Measurements from ENCODE around the gene LCN10. TPM values are rescaled to one million over a fixed set of nuclear protein-coding genes. Genes with fewer than 3 reads are reported as not detected.

Gene LCN10
- total and polyA plus RNA-seq, 2 of the 13 experiments (the other 11 are each of a cell fraction or from before 2014, with no cell fraction given), result 0.53 to 0.61 TPM

DNA sequence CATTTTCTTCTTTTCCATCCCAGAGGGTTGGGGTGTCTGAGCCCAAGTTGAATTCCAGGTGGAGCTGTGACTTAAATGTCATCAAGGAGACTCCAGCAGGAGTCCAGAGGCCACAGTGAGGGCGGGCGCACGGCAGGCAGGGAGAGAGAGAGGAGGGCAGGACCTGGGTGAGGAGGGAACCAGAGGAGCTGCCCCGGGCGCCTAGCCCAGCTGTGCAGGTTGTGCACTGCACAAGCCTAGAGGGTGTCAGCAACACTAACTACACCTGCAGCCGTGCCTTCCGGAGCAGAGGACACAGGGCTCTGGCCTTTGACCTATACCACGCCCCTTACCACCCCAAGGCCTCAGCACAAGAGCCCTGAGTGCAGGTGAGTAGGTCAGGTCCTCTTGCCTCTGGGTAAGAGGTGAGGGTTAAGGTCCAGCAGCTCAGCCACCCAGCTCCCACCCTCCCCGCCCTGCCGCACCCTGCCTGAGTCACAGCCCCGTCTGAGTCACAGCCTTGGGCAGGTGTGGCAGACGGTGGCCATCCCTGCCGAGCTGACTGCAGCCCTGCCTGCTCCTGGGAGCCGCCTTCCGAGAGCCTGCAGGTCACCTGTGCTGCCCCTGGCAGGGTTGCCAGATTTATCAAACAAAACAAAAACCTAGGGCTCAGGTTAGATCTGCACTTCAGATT, 49.1 kb downstream of the LCN10 start (continued):
- TF ChIP-seq, protein P1, sequence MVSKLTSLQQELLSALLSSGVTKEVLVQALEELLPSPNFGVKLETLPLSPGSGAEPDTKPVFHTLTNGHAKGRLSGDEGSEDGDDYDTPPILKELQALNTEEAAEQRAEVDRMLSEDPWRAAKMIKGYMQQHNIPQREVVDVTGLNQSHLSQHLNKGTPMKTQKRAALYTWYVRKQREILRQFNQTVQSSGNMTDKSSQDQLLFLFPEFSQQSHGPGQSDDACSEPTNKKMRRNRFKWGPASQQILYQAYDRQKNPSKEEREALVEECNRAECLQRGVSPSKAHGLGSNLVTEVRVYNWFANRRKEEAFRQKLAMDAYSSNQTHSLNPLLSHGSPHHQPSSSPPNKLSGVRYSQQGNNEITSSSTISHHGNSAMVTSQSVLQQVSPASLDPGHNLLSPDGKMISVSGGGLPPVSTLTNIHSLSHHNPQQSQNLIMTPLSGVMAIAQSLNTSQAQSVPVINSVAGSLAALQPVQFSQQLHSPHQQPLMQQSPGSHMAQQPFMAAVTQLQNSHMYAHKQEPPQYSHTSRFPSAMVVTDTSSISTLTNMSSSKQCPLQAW (CRISPR knock-in tag; IDR thresholded peaks at IDR 0.05), result peak; percentile 75
- no peak for TF ChIP-seq TAF1 (CRISPR knock-in tag; IDR thresholded peaks at IDR 0.05)
- no peak for TF ChIP-seq XBP1 (CRISPR knock-in tag; IDR thresholded peaks at IDR 0.05)
- TF ChIP-seq, protein P2, sequence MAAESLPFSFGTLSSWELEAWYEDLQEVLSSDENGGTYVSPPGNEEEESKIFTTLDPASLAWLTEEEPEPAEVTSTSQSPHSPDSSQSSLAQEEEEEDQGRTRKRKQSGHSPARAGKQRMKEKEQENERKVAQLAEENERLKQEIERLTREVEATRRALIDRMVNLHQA (CRISPR knock-in tag; IDR thresholded peaks at IDR 0.05), result no peak
- TF ChIP-seq, protein P3, sequence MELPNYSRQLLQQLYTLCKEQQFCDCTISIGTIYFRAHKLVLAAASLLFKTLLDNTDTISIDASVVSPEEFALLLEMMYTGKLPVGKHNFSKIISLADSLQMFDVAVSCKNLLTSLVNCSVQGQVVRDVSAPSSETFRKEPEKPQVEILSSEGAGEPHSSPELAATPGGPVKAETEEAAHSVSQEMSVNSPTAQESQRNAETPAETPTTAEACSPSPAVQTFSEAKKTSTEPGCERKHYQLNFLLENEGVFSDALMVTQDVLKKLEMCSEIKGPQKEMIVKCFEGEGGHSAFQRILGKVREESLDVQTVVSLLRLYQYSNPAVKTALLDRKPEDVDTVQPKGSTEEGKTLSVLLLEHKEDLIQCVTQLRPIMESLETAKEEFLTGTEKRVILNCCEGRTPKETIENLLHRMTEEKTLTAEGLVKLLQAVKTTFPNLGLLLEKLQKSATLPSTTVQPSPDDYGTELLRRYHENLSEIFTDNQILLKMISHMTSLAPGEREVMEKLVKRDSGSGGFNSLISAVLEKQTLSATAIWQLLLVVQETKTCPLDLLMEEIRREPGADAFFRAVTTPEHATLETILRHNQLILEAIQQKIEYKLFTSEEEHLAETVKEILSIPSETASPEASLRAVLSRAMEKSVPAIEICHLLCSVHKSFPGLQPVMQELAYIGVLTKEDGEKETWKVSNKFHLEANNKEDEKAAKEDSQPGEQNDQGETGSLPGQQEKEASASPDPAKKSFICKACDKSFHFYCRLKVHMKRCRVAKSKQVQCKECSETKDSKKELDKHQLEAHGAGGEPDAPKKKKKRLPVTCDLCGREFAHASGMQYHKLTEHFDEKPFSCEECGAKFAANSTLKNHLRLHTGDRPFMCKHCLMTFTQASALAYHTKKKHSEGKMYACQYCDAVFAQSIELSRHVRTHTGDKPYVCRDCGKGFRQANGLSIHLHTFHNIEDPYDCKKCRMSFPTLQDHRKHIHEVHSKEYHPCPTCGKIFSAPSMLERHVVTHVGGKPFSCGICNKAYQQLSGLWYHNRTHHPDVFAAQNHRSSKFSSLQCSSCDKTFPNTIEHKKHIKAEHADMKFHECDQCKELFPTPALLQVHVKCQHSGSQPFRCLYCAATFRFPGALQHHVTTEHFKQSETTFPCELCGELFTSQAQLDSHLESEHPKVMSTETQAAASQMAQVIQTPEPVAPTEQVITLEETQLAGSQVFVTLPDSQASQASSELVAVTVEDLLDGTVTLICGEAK (IDR thresholded peaks at IDR 0.05), result no peak
- TF ChIP-seq, protein P3 (CRISPR knock-in tag; IDR thresholded peaks at IDR 0.05), result no peak; the same call in none of the 2 replicates
- TF ChIP-seq ZNF530 (CRISPR knock-in tag; IDR thresholded peaks at IDR 0.05; ENCODE audit: low read depth), result no peak
- TF ChIP-seq, protein P4, sequence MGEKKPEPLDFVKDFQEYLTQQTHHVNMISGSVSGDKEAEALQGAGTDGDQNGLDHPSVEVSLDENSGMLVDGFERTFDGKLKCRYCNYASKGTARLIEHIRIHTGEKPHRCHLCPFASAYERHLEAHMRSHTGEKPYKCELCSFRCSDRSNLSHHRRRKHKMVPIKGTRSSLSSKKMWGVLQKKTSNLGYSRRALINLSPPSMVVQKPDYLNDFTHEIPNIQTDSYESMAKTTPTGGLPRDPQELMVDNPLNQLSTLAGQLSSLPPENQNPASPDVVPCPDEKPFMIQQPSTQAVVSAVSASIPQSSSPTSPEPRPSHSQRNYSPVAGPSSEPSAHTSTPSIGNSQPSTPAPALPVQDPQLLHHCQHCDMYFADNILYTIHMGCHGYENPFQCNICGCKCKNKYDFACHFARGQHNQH (CRISPR knock-in tag; IDR thresholded peaks at IDR 0.05), result peak; percentile 73
- no peak for TF ChIP-seq ARNT (IDR thresholded peaks at IDR 0.05)
- TF ChIP-seq FOXJ3 (CRISPR knock-in tag; IDR thresholded peaks at IDR 0.05; ENCODE audit: borderline replicate concordance), result no peak
- peak; percentile 61; the same call in 1 of the 2 replicates for TF ChIP-seq MIER3 (CRISPR knock-in tag; IDR thresholded peaks at IDR 0.05; ENCODE audit: borderline replicate concordance)
- TF ChIP-seq, protein P5, sequence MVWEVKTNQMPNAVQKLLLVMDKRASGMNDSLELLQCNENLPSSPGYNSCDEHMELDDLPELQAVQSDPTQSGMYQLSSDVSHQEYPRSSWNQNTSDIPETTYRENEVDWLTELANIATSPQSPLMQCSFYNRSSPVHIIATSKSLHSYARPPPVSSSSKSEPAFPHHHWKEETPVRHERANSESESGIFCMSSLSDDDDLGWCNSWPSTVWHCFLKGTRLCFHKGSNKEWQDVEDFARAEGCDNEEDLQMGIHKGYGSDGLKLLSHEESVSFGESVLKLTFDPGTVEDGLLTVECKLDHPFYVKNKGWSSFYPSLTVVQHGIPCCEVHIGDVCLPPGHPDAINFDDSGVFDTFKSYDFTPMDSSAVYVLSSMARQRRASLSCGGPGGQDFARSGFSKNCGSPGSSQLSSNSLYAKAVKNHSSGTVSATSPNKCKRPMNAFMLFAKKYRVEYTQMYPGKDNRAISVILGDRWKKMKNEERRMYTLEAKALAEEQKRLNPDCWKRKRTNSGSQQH (CRISPR knock-in tag; IDR thresholded peaks at IDR 0.05; ENCODE audit: low read depth), result no peak
- 0 out of 2 replicates have a peak, but pooled peaks have one; percentile 73 for TF ChIP-seq ZNF430 (CRISPR knock-in tag; IDR thresholded peaks at IDR 0.05)
- no peak for TF ChIP-seq CBX1 (IDR thresholded peaks at IDR 0.05; ENCODE audit: low read depth)
